OCI-LY1 (cell line): Measurements from ENCODE around the gene CBX6.

ENCODE experiments used
- H2AFZ ChIP-seq: fragments of 200-600 bp; sonication (generic), shearing (Covaris generic); 2 replicates; pipeline ENCODE4 v1.6.0; 2014; ENCODE audit warnings: antibody characterized with exemption, mild to moderate bottlenecking, low read length
- H3F3A ChIP-seq: fragments of 200-600 bp; sonication (generic), shearing (Covaris generic); 2 replicates; pipeline ENCODE4 v1.6.0; 2014; ENCODE audit warnings: mild to moderate bottlenecking, antibody characterized with exemption, low read length, moderate library complexity; ENCODE audit not compliant: insufficient read depth
- H3K27ac ChIP-seq: fragments of 200-600 bp; sonication (generic); 2 replicates; pipeline ENCODE4 v1.5.1; 2014; ENCODE audit warnings: low read length, mixed run types, mild to moderate bottlenecking, low read depth; ENCODE audit not compliant: poor library complexity, severe bottlenecking
- H3K27me3 ChIP-seq: fragments of 200-600 bp; sonication (generic); 2 replicates; pipeline ENCODE4 v1.6.0; 2014; ENCODE audit warnings: antibody characterized with exemption, mild to moderate bottlenecking, low read length, moderate library complexity; ENCODE audit not compliant: insufficient read depth
- H3K36me3 ChIP-seq: fragments of 200-600 bp; sonication (generic); 2 replicates; pipeline ENCODE4 v1.6.1; 2014; ENCODE audit warnings: mild to moderate bottlenecking, antibody characterized with exemption, low read length, moderate library complexity, mixed read lengths; ENCODE audit not compliant: insufficient read depth
- H3K4me1 ChIP-seq: fragments of 200-600 bp; sonication (generic); 2 replicates; pipeline ENCODE4 v1.5.1; 2014; ENCODE audit warnings: mild to moderate bottlenecking, low read length, moderate library complexity; ENCODE audit not compliant: insufficient read depth, severe bottlenecking
- H3K4me2 ChIP-seq: fragments of 200-600 bp; sonication (generic), shearing (Covaris generic); 2 replicates; pipeline ENCODE4 v1.6.1; 2014; ENCODE audit warnings: low read length
- H3K4me3 ChIP-seq: fragments of 200-600 bp; sonication (generic); 2 replicates; pipeline ENCODE4 v1.5.1; 2014; ENCODE audit warnings: low read length, low read depth, mild to moderate bottlenecking, mixed read lengths; ENCODE audit not compliant: poor library complexity, severe bottlenecking
- H3K79me2 ChIP-seq: fragments of 200-600 bp; shearing (Covaris generic); 2 replicates; pipeline ENCODE4 v1.6.1; 2016; ENCODE audit warnings: mixed run types, low read length, mixed read lengths; ENCODE audit not compliant: insufficient read depth
- H3K9ac ChIP-seq: fragments of 200-600 bp; sonication (generic), shearing (Covaris generic); 2 replicates; pipeline ENCODE4 v1.6.1; 2014; ENCODE audit warnings: mild to moderate bottlenecking, low read length, mixed read lengths
- H3K9me2 ChIP-seq: fragments of 200-600 bp; sonication (generic), shearing (Covaris generic); 2 replicates; pipeline ENCODE4 v1.6.1; 2014; ENCODE audit warnings: low read depth, mild to moderate bottlenecking, low read length, mixed read lengths
- H3K9me3 ChIP-seq: fragments of 200-600 bp; shearing (Covaris generic); 2 replicates; pipeline ENCODE4 v1.6.1; 2014; ENCODE audit warnings: low read length, mixed read lengths
- H4K20me1 ChIP-seq: fragments of 200-600 bp; sonication (generic), shearing (Covaris generic); 2 replicates; pipeline ENCODE4 v1.6.0; 2016; ENCODE audit warnings: mild to moderate bottlenecking, low read length; ENCODE audit not compliant: insufficient read depth
- EZH2 ChIP-seq: fragments of 200-600 bp; sonication (generic), shearing (Covaris generic); IDR thresholded peaks from 2 replicates; pipeline ENCODE4 v1.8.0; 2017; ENCODE audit warnings: borderline replicate concordance, mixed run types, mild to moderate bottlenecking, antibody characterized with exemption, low read length, moderate library complexity, mixed read lengths
- TF ChIP-seq, protein P1 (sequence below): fragments of 200-600 bp; sonication (generic), shearing (Covaris generic); IDR thresholded peaks from 2 replicates; pipeline ENCODE4 v1.5.1; 2017; ENCODE audit warnings: mild to moderate bottlenecking, antibody characterized with exemption, low read length, moderate library complexity, mixed read lengths

The CBX6 gene

GRCh38 chr22:38841211-38841610 lies 30.8 kb downstream of the CBX6 start:
- TF ChIP-seq EZH2 = no peak
- TF ChIP-seq, protein P1, sequence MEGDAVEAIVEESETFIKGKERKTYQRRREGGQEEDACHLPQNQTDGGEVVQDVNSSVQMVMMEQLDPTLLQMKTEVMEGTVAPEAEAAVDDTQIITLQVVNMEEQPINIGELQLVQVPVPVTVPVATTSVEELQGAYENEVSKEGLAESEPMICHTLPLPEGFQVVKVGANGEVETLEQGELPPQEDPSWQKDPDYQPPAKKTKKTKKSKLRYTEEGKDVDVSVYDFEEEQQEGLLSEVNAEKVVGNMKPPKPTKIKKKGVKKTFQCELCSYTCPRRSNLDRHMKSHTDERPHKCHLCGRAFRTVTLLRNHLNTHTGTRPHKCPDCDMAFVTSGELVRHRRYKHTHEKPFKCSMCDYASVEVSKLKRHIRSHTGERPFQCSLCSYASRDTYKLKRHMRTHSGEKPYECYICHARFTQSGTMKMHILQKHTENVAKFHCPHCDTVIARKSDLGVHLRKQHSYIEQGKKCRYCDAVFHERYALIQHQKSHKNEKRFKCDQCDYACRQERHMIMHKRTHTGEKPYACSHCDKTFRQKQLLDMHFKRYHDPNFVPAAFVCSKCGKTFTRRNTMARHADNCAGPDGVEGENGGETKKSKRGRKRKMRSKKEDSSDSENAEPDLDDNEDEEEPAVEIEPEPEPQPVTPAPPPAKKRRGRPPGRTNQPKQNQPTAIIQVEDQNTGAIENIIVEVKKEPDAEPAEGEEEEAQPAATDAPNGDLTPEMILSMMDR = no peak
- H3K4me1 ChIP-seq = no peaks in the 10 kb centered on the region
- no peak overlapping the region for H3K9ac ChIP-seq
- no peak overlapping the region for H3K4me3 ChIP-seq
- H3K9me2 ChIP-seq = no peaks in the 10 kb centered on the region
- H3K4me2 ChIP-seq = no peak overlapping the region
- H3F3A ChIP-seq = no peaks in the 10 kb centered on the region
- H2AFZ ChIP-seq = no peak overlapping the region
- no peaks in the 10 kb centered on the region for H3K27me3 ChIP-seq
- H3K36me3 ChIP-seq = no peaks in the 10 kb centered on the region
- no peak overlapping the region for H3K27ac ChIP-seq
- H4K20me1 ChIP-seq = no peaks in the 10 kb centered on the region
- no peaks in the 10 kb centered on the region for H3K9me3 ChIP-seq
- no peaks in the 10 kb centered on the region for H3K79me2 ChIP-seq

DNA sequence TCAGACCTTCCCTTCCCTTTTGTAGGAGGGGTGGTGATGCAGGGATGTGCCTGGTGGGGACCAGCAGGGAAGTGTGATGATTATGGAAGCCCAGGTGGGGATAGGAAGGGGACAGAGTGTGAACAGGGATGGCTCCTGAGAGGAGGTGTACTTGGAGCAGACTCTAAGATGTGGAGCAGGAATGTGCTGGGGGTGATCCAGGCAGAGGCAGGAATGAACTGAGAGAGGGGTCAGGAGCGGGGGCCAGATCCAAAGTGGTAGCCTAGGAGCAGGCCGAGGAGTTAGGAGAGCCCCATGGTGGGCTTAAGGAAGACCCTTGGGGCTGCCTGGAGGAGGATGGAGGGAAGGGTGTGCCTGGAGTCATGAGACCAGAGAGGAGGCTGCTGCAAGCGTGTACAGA lies 31.9 kb downstream of the CBX6 start:
- no peaks in the 10 kb centered on the region for H4K20me1 ChIP-seq
- H3K79me2 ChIP-seq = no peaks in the 10 kb centered on the region
- H3K9me2 ChIP-seq = no peaks in the 10 kb centered on the region
- no peak overlapping the region for H3K27ac ChIP-seq
- H3K4me2 ChIP-seq = no peak overlapping the region
- no peaks in the 10 kb centered on the region for H3K9me3 ChIP-seq
- TF ChIP-seq EZH2 = no peak
- TF ChIP-seq, protein P1 = no peak
- H3K36me3 ChIP-seq = no peaks in the 10 kb centered on the region
- H3K4me3 ChIP-seq = no peak overlapping the region
- no peaks in the 10 kb centered on the region for H3F3A ChIP-seq
- no peak overlapping the region for H2AFZ ChIP-seq
- H3K4me1 ChIP-seq = no peaks in the 10 kb centered on the region
- no peak overlapping the region for H3K9ac ChIP-seq
- no peaks in the 10 kb centered on the region for H3K27me3 ChIP-seq

DNA sequence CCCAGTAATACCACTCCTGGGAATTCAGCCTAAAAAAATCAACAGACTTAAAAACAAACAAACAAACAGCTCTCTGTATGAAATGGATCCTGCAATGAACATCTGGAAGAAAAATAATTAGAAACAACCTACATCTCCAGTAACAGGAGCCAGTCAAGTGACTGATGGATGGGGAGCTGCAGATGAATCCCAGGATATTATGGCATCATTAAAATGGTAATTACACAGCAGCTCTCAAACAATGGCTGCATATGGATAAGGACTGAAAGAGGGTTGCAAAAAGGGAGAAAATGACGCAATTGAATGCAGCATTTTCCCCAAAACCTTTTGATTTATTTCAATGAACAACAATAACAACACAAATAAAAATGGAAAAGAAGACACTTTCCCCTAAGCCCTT lies 32.3 kb downstream of the CBX6 start:
- Histone ChIP-seq H2AFZ (no peak overlapping the region), H4K20me1 (no peaks in the 10 kb centered on the region), H3K4me2 (no peak overlapping the region), H3K79me2 (no peaks in the 10 kb centered on the region), H3K9me3 (no peaks in the 10 kb centered on the region), H3F3A (no peaks in the 10 kb centered on the region), H3K9ac (no peak overlapping the region), H3K4me1 (no peaks in the 10 kb centered on the region), H3K27me3 (no peaks in the 10 kb centered on the region), H3K4me3 (no peak overlapping the region), H3K36me3 (no peaks in the 10 kb centered on the region), H3K9me2 (no peaks in the 10 kb centered on the region), H3K27ac (no peak overlapping the region)
- TF ChIP-seq EZH2 = no peak
- TF ChIP-seq, protein P1 = no peak
